Measurements from ENCODE around the gene FAM120C. TPM values are rescaled to one million over a fixed set of nuclear protein-coding genes. Genes with fewer than 3 reads are reported as not detected.

The FAM120C gene
- total RNA-seq (2022) (23.7 and 29.2 TPM in 2 replicates), Bru-seq, nascent RNA (percentile 70 among the genes with signal in this experiment), BruChase-seq, experiment 1, labeled RNA remaining after a 6-hour chase (percentile 78 among the genes with signal in this experiment), BruChase-seq, experiment 2, labeled RNA remaining after a 2-hour chase (percentile 70 among the genes with signal in this experiment)
- long read RNA-seq, partial matches to known transcripts: 0 of 11 reads
- long read RNA-seq, other reads (novel, unspliced or antisense): 10 of 11 reads

DNA sequence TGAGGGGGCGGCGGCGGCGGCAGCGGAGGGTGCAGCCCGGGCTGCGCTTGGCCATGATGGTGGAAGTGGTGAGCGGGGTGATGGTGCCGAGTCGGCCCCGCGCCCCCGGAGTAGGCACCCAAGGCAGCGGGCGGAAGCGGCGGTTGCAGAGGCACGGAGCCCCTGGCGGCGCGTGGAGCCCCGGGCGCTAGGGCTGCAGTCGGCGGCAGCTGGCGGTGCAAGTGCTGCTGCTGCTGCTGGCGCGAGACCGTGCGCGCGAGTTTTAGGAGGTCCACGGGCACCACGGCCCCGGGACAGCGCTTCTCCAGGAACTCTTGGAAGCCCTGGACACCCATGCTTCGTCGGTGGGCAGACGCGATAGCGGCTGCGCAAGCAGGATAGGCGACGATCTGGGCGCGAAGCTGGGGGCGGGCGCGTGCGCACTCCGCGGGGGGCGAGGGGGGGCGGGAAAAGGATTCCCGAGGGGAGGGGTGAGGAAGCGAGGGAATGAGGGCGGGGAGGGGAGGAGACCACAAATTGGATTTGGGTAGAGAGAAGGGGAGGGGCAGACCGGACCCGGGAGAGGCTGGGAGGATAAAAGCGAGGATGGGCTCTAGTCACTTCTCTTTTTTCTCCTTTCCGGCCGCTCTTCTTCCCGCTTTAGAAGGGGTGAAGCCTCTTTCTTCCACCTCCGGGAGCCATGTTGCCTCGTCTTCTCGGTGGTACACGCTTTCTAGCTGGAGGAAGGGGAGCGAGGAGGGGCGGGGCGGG, at the start of gene FAM120C:
Gene FAM120C, minus strand, starts transcription at position 391 of the 750 bp plus-strand sequence. Its CDS starts 56 bp downstream, at position 335.
- Mint-ChIP-seq H3K27ac (ENCODE audit: unreplicated experiment) (peak within 1 kb of the TSS; percentile 79), H3K36me3 (ENCODE audit: insufficient read depth, unreplicated experiment) (peaks cover 33% of the 10 kb centered on the region), H3K27me3 (ENCODE audit: unreplicated experiment) (no peaks in the 10 kb centered on the region), H3K4me1 (ENCODE audit: low read depth, unreplicated experiment) (peaks cover 32% of the 10 kb centered on the region), H3K4me3 (ENCODE audit: low read depth, unreplicated experiment) (peak within 1 kb of the TSS; percentile 73), H3K9me3 (ENCODE audit: low read depth, unreplicated experiment) (no peaks in the 10 kb centered on the region)
- intact Hi-C loops (cut with micrococcal nuclease; ENCODE audit: unreplicated experiment): loop anchor here (5.0 kb wide), 1 partner anchor 141 kb away; the partner anchor contains the start of gene PHF8
- DNase-seq: peak; percentile 67
- BruUV-seq (replicated peaks): no TSS peak
- CTCF ChIA-PET: interaction anchor here (0.6 to 1.3 kb wide), 3 partner anchors 12 to 625 kb away, joined by 3 read pairs; no protein-coding TSS in a partner anchor
- no peak for TF ChIP-seq CTCF (IDR thresholded peaks at IDR 0.05; ENCODE audit: unreplicated experiment)

DNA sequence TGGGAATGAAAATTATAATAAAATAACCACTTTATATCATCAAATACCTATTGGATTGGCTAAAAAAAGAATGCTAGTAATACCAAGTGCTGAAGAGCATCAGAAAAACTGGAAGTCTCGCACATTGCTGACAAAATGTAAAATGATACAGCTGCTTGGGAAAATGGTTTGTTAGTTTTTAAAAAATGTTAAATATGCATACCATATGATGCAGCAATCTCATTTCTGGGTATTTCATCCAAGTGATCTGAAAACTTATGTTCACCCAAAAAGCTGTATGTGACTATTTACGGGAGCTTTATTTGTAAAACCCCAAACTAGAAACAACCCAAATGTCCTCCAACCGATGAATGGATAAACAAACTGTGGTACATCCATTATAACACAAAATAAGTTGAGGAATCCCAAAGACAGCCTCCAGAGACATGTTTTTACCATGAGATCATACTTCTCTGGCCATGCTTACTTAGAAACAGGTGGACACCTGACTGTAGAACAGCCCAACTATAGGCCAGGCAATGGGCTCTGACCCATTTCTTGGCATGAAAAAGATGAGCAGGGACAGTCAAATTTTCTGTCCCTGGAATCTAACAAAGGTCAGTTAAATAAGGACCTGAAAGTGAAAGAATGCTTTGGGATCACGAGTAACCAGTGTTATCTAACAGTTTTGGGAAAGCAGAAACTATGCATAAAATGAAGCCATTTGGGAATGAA, 47.5 kb upstream of the FAM120C start:
- no peak for TF ChIP-seq CTCF (IDR thresholded peaks at IDR 0.05; ENCODE audit: unreplicated experiment)
- Mint-ChIP-seq H3K4me1 (ENCODE audit: low read depth, unreplicated experiment) (no peaks in the 10 kb centered on the region), H3K27ac (ENCODE audit: unreplicated experiment) (no peak overlapping the region), H3K4me3 (ENCODE audit: low read depth, unreplicated experiment) (no peak overlapping the region), H3K9me3 (ENCODE audit: low read depth, unreplicated experiment) (no peaks in the 10 kb centered on the region), H3K36me3 (ENCODE audit: insufficient read depth, unreplicated experiment) (no peaks in the 10 kb centered on the region), H3K27me3 (ENCODE audit: unreplicated experiment) (no peaks in the 10 kb centered on the region)
- no TSS peak for BruUV-seq (replicated peaks)
- CTCF ChIA-PET: no interaction called here
- intact Hi-C loops (cut with micrococcal nuclease; ENCODE audit: unreplicated experiment): no loop called here
- DNase-seq: no peak

DNA sequence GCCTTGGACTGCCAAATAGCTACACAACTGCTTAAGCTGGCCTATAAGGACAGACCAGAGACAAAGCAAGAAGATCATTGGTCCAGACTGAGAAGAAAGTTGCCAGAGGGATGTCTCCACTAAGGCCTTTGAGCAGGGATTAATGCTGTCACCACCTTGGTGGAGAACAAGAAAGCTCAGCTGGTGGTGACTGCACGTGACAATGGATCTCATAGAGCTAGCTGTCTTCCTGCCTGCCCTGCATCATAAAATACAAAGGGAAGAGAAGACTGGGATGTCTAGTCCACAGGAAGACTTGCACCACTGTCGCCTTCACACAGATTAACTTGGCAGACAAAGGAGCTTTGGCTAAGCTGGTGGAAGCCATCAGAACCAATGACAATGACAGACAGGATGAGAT, 40.5 kb upstream of the FAM120C start:
- no peak for TF ChIP-seq CTCF (IDR thresholded peaks at IDR 0.05; ENCODE audit: unreplicated experiment)
- no peak for DNase-seq
- Mint-ChIP-seq H3K27ac (ENCODE audit: unreplicated experiment) (no peak overlapping the region), H3K4me1 (ENCODE audit: low read depth, unreplicated experiment) (no peaks in the 10 kb centered on the region), H3K4me3 (ENCODE audit: low read depth, unreplicated experiment) (no peak overlapping the region), H3K27me3 (ENCODE audit: unreplicated experiment) (no peaks in the 10 kb centered on the region), H3K9me3 (ENCODE audit: low read depth, unreplicated experiment) (no peaks in the 10 kb centered on the region), H3K36me3 (ENCODE audit: insufficient read depth, unreplicated experiment) (no peaks in the 10 kb centered on the region)
- CTCF ChIA-PET: interaction anchor here (0.6 kb wide), 1 partner anchor 18 kb away, joined by 4 read pairs; no protein-coding TSS in a partner anchor
- intact Hi-C loops (cut with micrococcal nuclease; ENCODE audit: unreplicated experiment): no loop called here
- BruUV-seq (replicated peaks): no TSS peak

GRCh38 chrX:54213603-54214002, 30.5 kb upstream of the FAM120C start:
- Mint-ChIP-seq H3K4me1 (ENCODE audit: low read depth, unreplicated experiment) (no peaks in the 10 kb centered on the region), H3K27ac (ENCODE audit: unreplicated experiment) (no peak overlapping the region), H3K27me3 (ENCODE audit: unreplicated experiment) (no peaks in the 10 kb centered on the region), H3K9me3 (ENCODE audit: low read depth, unreplicated experiment) (no peaks in the 10 kb centered on the region), H3K4me3 (ENCODE audit: low read depth, unreplicated experiment) (no peak overlapping the region), H3K36me3 (ENCODE audit: insufficient read depth, unreplicated experiment) (no peaks in the 10 kb centered on the region)
- intact Hi-C loops (cut with micrococcal nuclease; ENCODE audit: unreplicated experiment): no loop called here
- TF ChIP-seq CTCF (IDR thresholded peaks at IDR 0.05; ENCODE audit: unreplicated experiment): no peak
- no peak for DNase-seq
- CTCF ChIA-PET: no interaction called here
- no TSS peak for BruUV-seq (replicated peaks)
